SKM-1 treated with dmso at 0.1 percent for 144 hours (cell line): ENCODE measurements around the gene PPL.

Experiments used
- DNase-seq: peaks from one replicate; lab custom pipeline; 2025; ENCODE audit not compliant: unreplicated experiment; lab: John Stamatoyannopoulos, UW

The PPL gene

DNA sequence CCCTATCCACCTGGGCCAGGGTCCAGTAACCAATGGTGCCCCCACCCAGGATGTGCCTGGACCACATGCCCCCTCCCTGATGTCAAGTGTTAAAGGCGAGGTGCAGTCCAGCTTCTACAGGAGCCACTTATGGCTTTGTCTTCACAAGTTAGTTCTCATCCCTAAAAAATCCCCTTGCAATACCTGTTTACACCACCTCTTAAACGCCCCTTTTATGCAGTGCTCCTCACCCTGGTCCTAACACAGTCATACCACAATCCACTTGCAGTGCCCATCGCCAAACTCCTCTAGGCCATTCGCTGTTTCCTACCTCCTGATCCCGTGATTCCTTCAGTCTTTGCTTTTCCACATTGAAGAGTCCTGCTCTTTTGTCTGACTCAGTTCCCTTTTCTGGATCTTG is 97.0 kb downstream of the PPL start:
- no peak for DNase-seq

DNA sequence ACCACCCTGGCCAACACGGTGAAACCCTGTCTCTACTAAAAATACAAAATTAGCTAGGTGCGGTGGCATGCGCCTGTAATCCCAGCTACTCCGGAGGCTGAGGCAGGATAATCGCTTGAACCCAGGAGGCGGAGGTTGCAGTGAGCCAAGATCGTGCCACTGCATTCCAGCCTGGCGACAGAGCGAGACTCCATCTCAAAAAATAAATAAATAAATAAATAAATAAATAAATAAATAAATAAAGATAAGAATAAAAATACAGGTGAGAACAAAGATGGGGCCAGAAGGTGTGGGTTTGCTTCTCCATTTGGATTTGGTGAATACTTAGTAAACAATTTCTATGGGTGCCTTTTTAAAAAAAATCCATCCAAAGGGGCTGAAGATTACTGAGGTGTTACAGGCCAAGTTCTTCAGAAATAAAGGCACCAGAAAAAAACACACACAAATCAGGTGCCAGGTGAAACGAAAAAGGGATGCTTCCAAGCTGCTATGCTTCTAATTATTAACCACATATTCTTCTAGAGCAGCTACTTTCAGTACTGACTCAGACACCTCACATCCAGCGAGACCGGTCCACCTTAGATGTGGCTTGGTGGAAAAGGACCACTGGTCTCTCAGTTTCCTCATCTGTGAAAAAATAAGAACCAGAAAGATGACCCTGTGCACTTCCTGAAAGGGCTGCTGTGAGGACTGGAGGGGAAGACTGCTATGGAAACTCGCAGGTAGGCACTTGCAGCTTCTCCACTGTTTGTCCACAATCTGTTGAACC is 99.0 kb downstream of the PPL start:
- no peak for DNase-seq

DNA sequence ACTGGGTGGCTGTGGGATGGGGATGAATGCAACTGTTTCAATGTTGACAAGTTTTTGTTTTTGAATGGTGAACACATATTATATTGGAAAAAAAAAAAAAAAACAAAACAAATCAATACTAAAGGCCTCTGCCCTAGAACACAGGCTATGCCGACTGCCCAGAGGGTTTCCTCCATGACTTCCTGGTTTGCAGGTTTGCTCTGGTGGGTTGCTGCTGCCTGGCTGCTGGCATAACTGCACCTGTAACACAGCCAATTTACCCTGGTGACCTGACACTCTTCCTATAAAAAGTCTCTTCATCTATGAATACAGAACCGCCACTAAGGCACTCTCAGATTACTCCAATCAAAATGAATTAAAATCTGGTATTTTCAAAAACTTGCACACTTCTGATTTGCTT is 100.2 kb downstream of the PPL start:
- DNase-seq = no peak

DNA sequence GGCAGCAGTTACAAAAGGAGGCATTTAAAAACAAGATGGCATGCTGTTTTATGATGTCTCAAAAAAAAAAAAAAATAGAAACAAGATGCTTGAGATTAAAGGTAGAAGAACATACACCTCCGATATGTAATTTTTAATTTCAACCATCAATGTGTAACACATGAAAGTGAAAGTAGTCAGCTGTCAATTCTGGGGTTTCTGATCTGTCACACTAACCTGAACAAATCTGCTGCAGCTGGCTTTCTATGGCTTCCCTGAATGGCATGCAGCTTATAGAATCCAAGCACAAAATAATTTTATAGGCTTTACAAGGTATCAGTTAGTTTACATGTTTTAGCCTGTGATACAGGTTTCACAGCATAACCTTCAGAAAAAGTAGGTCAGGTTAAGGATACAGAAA is 103.4 kb downstream of the PPL start:
- no peak for DNase-seq

DNA sequence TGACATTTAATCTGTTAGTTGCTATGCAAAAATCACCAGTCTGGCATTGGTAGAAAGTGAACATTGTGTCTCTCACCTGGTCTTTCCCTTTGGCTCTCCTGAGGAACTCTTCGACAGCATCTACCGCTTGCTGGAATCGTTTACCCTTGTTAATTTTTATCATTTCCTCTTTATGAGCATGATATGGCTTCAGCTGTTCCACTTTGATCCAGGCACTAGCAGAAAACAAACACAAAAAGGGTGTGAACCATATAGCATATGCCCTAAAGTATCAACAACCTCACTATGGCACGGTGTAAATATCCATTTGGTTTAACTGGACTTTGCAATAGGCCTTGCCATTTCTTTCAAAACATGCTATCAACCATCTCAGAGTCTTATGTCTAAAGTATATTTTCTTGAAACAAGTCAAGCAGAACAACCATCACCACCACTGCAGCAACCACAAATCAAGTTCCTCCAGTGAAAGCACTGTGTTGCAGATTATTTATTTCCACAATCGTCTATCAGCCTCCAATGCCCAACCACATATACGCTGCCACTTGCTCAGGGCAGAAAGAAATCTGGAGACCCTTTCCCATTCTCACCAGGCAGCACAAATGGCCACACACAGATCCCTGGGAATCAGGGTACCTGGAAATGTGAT is 104.1 kb downstream of the PPL start:
- no peak for DNase-seq
